SK-N-SH treated with all-trans-retinoic acid at 6 μM for 48 hours (cell line): ENCODE results near the gene RBM22.

ENCODE experiments used
- ATAC-seq: fragments of 200-7000 bp; cut with Tn5 transposase; 3 replicates; pipeline ENCODE4 v1.9.1; 2020; ENCODE audit warnings: mild to moderate bottlenecking, moderate library complexity
- BACH2 ChIP-seq: fragments of 250-450 bp; sonication (Bioruptor Pico); IDR thresholded peaks from 2 replicates; pipeline ENCODE4 v1.9.0; 2021; ENCODE audit warnings: mild to moderate bottlenecking, borderline replicate concordance
- ESRRG ChIP-seq: fragments of 250-450 bp; sonication (Bioruptor Pico); IDR thresholded peaks from 2 replicates; pipeline ENCODE4 v1.6.1; 2021; ENCODE audit warnings: mild to moderate bottlenecking
- ISL1 ChIP-seq: fragments of 250-450 bp; sonication (Bioruptor Pico); IDR thresholded peaks from 2 replicates; pipeline ENCODE4 v2.1.2; 2022; ENCODE audit warnings: mild to moderate bottlenecking, moderate library complexity
- PPARA ChIP-seq: fragments of 250-450 bp; sonication (Bioruptor Pico); IDR thresholded peaks from 2 replicates; pipeline ENCODE4 v1.5.0; 2020; ENCODE audit warnings: mild to moderate bottlenecking, borderline replicate concordance
- RARB ChIP-seq: fragments of 250-450 bp; sonication (Bioruptor Pico); IDR thresholded peaks from 2 replicates; pipeline ENCODE4 v1.8.0; 2021; ENCODE audit warnings: mild to moderate bottlenecking, moderate library complexity
- SNAI2 ChIP-seq: fragments of 250-450 bp; sonication (Bioruptor Pico); IDR thresholded peaks from 2 replicates; pipeline ENCODE4 v1.5.0; 2020; ENCODE audit warnings: mild to moderate bottlenecking, moderate library complexity
- TCF4 ChIP-seq: fragments of 250-450 bp; sonication (Bioruptor Pico); IDR thresholded peaks from 2 replicates; pipeline ENCODE4 v1.8.0; 2021; ENCODE audit warnings: mild to moderate bottlenecking, moderate library complexity, borderline replicate concordance
- TOX ChIP-seq: fragments of 250-450 bp; sonication (Bioruptor Pico); IDR thresholded peaks from 2 replicates; pipeline ENCODE4 v1.8.0; 2021; ENCODE audit warnings: mild to moderate bottlenecking, moderate library complexity, borderline replicate concordance
- ZC3H10 ChIP-seq: fragments of 250-450 bp; sonication (Bioruptor Pico); IDR thresholded peaks from 2 replicates; pipeline ENCODE4 v1.5.1; 2021; ENCODE audit warnings: mild to moderate bottlenecking, moderate library complexity
- ZFP3 ChIP-seq: fragments of 250-450 bp; sonication (Bioruptor Pico); IDR thresholded peaks from 2 replicates; pipeline ENCODE4 v1.5.0; 2020; ENCODE audit warnings: mild to moderate bottlenecking, moderate library complexity
- ZFP30 ChIP-seq: fragments of 450-650 bp; formaldehyde crosslinking; IDR thresholded peaks from 2 replicates; pipeline ENCODE4 v1.5.0; 2022; ENCODE audit warnings: mild to moderate bottlenecking, moderate library complexity
- ZNF565 ChIP-seq: fragments of 450-650 bp; formaldehyde crosslinking; conservative IDR thresholded peaks from 2 replicates; pipeline ENCODE4 v1.5.0; 2020; ENCODE audit warnings: low read depth, mild to moderate bottlenecking, moderate library complexity
- ZNF70 ChIP-seq: fragments of 450-650 bp; formaldehyde crosslinking; IDR thresholded peaks from 2 replicates; pipeline ENCODE4 v1.5.0; 2020; ENCODE audit warnings: mild to moderate bottlenecking, moderate library complexity
- ZNF8 ChIP-seq: fragments of 450-650 bp; formaldehyde crosslinking; IDR thresholded peaks from 2 replicates; pipeline ENCODE4 v1.5.0; 2020; ENCODE audit warnings: mild to moderate bottlenecking, moderate library complexity
- TF ChIP-seq, protein P1 (sequence below): fragments of 250-450 bp; sonication (Bioruptor Pico); IDR thresholded peaks from 2 replicates; pipeline ENCODE4 v1.5.1; 2020; ENCODE audit warnings: low read depth, mild to moderate bottlenecking, moderate library complexity
- TF ChIP-seq, protein P2 (sequence below): fragments of 250-450 bp; sonication (Bioruptor Pico); IDR thresholded peaks from 2 replicates; pipeline ENCODE4 v1.5.0; 2020; ENCODE audit warnings: mild to moderate bottlenecking, moderate library complexity
- TF ChIP-seq, protein P3 (sequence below): fragments of 250-450 bp; sonication (Bioruptor Pico); IDR thresholded peaks from 2 replicates; pipeline ENCODE4 v1.8.0; 2020; ENCODE audit warnings: mild to moderate bottlenecking, moderate library complexity, borderline replicate concordance
- TF ChIP-seq, protein P4 (sequence below): fragments of 250-450 bp; sonication (Bioruptor Pico); IDR thresholded peaks from 2 replicates; pipeline ENCODE4 v1.5.1; 2021; ENCODE audit warnings: mild to moderate bottlenecking, moderate library complexity

Gene RBM22

DNA sequence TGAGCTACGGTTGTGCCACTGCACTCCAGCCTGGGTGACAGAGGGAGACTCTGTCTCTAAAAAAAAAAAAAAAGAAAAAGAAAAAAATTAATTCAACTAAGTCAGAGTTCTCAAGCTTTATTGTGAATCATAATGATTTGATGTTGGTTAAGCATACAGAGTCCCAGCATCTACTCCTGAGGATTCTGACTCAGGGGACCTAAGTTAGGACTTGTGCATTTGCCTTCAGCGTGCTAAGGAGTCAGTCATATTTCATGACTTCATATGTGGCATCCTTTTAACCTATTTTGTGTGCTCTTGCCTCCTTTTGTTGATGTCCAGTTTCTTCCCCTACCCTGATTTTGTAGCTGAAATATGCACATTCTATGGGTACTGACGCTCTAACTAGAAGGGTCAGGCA, 36.9 kb downstream of the RBM22 start:
- TF ChIP-seq TOX (CRISPR knock-in tag) (no peak), TCF4 (no peak), ZNF70 (CRISPR knock-in tag) (no peak), BACH2 (CRISPR knock-in tag) (no peak), ZNF565 (CRISPR knock-in tag) (no peak), ZC3H10 (CRISPR knock-in tag) (no peak), ZNF8 (CRISPR knock-in tag) (no peak), ESRRG (CRISPR knock-in tag) (no peak), ZFP30 (CRISPR knock-in tag) (no peak), PPARA (CRISPR knock-in tag) (no peak), ISL1 (CRISPR knock-in tag) (no peak)
- TF ChIP-seq, protein P1, sequence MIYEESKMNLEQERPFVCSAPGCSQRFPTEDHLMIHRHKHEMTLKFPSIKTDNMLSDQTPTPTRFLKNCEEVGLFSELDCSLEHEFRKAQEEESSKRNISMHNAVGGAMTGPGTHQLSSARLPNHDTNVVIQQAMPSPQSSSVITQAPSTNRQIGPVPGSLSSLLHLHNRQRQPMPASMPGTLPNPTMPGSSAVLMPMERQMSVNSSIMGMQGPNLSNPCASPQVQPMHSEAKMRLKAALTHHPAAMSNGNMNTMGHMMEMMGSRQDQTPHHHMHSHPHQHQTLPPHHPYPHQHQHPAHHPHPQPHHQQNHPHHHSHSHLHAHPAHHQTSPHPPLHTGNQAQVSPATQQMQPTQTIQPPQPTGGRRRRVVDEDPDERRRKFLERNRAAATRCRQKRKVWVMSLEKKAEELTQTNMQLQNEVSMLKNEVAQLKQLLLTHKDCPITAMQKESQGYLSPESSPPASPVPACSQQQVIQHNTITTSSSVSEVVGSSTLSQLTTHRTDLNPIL (CRISPR knock-in tag), result no peak
- TF ChIP-seq, protein P2, sequence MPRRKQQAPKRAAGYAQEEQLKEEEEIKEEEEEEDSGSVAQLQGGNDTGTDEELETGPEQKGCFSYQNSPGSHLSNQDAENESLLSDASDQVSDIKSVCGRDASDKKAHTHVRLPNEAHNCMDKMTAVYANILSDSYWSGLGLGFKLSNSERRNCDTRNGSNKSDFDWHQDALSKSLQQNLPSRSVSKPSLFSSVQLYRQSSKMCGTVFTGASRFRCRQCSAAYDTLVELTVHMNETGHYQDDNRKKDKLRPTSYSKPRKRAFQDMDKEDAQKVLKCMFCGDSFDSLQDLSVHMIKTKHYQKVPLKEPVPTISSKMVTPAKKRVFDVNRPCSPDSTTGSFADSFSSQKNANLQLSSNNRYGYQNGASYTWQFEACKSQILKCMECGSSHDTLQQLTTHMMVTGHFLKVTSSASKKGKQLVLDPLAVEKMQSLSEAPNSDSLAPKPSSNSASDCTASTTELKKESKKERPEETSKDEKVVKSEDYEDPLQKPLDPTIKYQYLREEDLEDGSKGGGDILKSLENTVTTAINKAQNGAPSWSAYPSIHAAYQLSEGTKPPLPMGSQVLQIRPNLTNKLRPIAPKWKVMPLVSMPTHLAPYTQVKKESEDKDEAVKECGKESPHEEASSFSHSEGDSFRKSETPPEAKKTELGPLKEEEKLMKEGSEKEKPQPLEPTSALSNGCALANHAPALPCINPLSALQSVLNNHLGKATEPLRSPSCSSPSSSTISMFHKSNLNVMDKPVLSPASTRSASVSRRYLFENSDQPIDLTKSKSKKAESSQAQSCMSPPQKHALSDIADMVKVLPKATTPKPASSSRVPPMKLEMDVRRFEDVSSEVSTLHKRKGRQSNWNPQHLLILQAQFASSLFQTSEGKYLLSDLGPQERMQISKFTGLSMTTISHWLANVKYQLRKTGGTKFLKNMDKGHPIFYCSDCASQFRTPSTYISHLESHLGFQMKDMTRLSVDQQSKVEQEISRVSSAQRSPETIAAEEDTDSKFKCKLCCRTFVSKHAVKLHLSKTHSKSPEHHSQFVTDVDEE, result no peak
- TF ChIP-seq, protein P3, sequence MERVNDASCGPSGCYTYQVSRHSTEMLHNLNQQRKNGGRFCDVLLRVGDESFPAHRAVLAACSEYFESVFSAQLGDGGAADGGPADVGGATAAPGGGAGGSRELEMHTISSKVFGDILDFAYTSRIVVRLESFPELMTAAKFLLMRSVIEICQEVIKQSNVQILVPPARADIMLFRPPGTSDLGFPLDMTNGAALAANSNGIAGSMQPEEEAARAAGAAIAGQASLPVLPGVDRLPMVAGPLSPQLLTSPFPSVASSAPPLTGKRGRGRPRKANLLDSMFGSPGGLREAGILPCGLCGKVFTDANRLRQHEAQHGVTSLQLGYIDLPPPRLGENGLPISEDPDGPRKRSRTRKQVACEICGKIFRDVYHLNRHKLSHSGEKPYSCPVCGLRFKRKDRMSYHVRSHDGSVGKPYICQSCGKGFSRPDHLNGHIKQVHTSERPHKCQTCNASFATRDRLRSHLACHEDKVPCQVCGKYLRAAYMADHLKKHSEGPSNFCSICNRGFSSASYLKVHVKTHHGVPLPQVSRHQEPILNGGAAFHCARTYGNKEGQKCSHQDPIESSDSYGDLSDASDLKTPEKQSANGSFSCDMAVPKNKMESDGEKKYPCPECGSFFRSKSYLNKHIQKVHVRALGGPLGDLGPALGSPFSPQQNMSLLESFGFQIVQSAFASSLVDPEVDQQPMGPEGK (CRISPR knock-in tag), result no peak
- TF ChIP-seq, all 23 proteins: peak for 0
- ATAC-seq, result no peak

DNA sequence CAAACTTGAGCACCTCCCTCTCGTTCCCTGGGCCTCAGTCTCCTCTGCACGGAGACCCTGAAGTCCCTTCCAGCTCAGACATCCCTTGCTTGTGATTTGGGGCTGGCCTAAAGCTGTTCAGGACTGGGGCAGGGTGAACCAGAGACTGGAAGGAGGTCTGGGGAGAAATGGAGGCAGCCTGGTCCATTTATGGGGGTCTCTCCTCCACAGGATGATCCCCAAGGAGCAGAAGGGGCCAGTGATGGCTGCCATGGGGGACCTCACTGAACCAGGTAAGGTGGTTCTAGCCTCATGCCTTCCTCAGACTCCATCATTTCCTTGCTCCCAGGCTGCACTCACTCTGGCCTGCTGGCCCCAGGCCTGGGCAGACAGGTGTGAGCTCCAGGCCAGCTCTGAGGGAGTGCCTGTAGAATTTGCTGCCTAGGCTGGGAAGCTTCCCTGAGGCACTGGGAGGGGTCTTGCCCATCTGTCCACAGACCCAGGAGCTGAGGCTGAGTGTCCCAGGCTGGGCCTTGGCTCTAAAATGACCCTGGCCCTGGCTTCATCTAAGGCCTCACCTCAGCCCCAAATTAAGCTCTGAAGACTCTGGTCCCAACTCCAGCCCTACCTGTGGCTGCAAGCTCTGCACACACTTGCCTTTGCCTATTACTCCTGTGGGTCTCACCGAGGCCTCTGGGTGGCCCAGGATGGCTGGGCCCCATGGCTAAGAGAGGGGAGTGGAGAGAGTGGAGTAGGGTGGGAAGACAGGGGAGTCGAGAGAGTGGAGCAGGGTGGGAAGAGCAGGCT, 37.9 kb downstream of the RBM22 start:
- TF ChIP-seq, protein P1 (CRISPR knock-in tag), result no peak
- ATAC-seq, result no peak

DNA sequence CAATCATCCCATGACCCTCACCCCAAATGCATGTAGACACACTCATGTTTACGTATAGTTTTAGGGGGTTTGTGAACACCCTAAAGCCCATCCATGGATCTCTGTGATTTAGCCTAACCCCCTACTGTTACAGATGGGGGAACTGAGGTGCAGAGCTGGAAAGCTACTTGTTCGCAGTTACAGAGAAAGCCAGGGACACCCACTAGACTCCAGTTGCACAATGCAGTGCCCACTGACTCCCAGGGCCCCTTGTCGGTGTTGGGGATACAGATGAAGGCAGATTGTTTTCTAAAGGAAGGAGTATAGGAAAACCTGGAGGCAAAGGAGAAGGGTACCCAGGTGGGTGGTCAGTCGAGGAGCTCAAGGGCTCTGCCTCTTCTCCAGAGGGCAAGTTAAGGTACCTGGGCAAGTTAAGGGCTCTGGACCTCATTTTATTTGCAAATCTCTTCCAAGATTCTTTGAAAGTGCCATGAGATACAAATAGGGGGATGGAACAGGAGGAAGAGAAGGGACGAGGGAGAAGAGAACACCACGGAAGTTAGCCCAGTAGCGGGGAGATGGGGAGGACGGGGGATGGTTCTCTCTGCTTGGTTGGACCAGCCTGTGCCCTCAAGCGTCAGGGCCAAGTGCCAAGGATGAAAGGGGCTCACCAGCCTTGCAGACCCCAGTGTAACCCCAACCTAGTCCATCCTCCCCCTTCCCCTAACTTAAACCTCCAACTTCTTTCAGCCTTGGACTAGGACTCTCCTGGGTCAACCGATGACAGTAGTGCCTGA, 38.9 kb downstream of the RBM22 start:
- no peak for ATAC-seq
- TF ChIP-seq ZNF565 (CRISPR knock-in tag) (no peak), PPARA (CRISPR knock-in tag) (no peak), RARB (CRISPR knock-in tag) (no peak), ZFP30 (CRISPR knock-in tag) (no peak), ESRRG (CRISPR knock-in tag) (no peak), ZNF70 (CRISPR knock-in tag) (no peak), SNAI2 (CRISPR knock-in tag) (no peak), ZFP3 (CRISPR knock-in tag) (no peak)
- TF ChIP-seq, protein P4, sequence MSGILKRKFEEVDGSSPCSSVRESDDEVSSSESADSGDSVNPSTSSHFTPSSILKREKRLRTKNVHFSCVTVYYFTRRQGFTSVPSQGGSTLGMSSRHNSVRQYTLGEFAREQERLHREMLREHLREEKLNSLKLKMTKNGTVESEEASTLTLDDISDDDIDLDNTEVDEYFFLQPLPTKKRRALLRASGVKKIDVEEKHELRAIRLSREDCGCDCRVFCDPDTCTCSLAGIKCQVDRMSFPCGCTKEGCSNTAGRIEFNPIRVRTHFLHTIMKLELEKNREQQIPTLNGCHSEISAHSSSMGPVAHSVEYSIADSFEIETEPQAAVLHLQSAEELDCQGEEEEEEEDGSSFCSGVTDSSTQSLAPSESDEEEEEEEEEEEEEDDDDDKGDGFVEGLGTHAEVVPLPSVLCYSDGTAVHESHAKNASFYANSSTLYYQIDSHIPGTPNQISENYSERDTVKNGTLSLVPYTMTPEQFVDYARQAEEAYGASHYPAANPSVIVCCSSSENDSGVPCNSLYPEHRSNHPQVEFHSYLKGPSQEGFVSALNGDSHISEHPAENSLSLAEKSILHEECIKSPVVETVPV, result no peak
